ENCODE data around the gene RBPJ. TPM values are rescaled to one million over a fixed set of nuclear protein-coding genes. Genes with fewer than 3 reads are reported as not detected.
"Not testable (repeated sequence)": the region's sequence is repeated elsewhere in the genome, so short reads cannot be mapped to it uniquely, and the experiment has no call there.

Gene RBPJ
- total RNA-seq, 4 donors from 2014 or later = 42.9 to 238 (median 75.2) TPM

GRCh38 chr4:26356081-26356501 lies 35.3 kb downstream of the RBPJ start:
- H3K4me1 ChIP-seq = no peaks in the 10 kb centered on the region
- intact Hi-C loops (cut with DNase I; ENCODE audit: low total_unique reads) = no loop called here
- TF ChIP-seq CTCF (IDR thresholded peaks at IDR 0.05) (no peak), POLR2A (IDR thresholded peaks at IDR 0.05) (no peak)
- H3K9me3 ChIP-seq = no peaks in the 10 kb centered on the region
- H3K27ac ChIP-seq = no peak overlapping the region
- no peaks in the 10 kb centered on the region for H3K36me3 ChIP-seq
- no peak for DNase-seq
- H3K4me3 ChIP-seq = no peak overlapping the region
- H3K27me3 ChIP-seq = no peaks in the 10 kb centered on the region

DNA sequence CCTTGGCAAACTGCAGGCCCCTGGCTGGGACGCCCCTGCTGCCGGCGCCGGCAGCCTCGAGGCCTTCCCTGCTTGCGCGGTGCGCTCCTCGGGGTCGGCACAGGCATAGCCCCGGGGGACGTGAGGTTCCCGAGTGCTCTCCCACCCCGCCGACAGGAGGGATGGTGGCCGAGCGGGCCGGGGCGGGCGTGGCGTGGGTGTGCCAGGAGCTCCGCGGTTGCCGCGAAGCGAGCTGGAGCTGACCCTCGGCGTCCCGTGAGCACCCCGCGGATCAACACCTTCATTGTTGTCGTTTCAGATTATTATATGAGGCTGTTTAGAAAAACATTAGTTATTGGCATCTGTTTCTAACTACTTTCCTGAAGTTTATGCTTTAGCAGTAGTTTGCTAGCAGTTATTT lies 38.7 kb downstream of the RBPJ start:
- DNase-seq; H3K4me3 ChIP-seq; H3K36me3 ChIP-seq; intact Hi-C loops (cut with DNase I; ENCODE audit: low total_unique reads); H3K27ac ChIP-seq; H3K9me3 ChIP-seq; H3K27me3 ChIP-seq; H3K4me1 ChIP-seq: not testable (repeated sequence)

GRCh38 chr4:26360273-26360672 lies 39.5 kb downstream of the RBPJ start:
- Histone ChIP-seq H3K4me3 (no peak overlapping the region), H3K27me3 (no peaks in the 10 kb centered on the region), H3K27ac (no peak overlapping the region), H3K4me1 (peaks cover 0 to 4% of the 10 kb centered on the region in 2 donors), H3K36me3 (no peaks in the 10 kb centered on the region), H3K9me3 (no peaks in the 10 kb centered on the region)
- DNase-seq = no peak
- intact Hi-C loops (cut with DNase I; ENCODE audit: low total_unique reads) = no loop called here
- no peak for TF ChIP-seq POLR2A (IDR thresholded peaks at IDR 0.05)
- TF ChIP-seq CTCF (IDR thresholded peaks at IDR 0.05) = no peak

DNA sequence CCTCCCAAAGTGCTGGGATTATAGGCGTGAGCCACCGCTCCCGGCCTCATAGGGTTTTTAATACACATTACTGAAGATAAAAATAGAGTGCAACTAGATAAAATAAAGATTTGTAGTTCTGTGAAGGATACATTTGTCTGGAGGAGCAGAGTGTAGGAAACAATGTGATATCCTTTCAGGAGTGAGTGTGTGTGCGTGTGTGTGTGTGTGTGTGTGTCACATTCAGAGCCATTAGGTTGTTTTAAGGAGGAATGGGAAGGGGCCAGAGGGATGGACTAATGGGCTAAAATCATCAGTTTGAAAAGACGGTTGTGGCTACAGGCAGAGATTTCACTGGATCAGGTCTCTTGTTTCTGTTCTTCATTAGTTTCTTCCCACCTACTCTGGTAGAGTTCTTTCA lies 40.0 kb downstream of the RBPJ start:
- H3K4me1 ChIP-seq = peaks cover 0 to 4% of the 10 kb centered on the region in 2 donors
- H3K27ac ChIP-seq = peak overlapping the region in 1 of 2 donors; percentile 39
- H3K9me3 ChIP-seq = no peaks in the 10 kb centered on the region
- no peak for TF ChIP-seq POLR2A (IDR thresholded peaks at IDR 0.05)
- no peak for TF ChIP-seq CTCF (IDR thresholded peaks at IDR 0.05)
- intact Hi-C loops (cut with DNase I; ENCODE audit: low total_unique reads) = no loop called here
- no peaks in the 10 kb centered on the region for H3K36me3 ChIP-seq
- no peaks in the 10 kb centered on the region for H3K27me3 ChIP-seq
- H3K4me3 ChIP-seq = no peak overlapping the region
- DNase-seq = no peak

- Histone ChIP-seq H3K9me3 (no peaks in the 10 kb centered on the region), H3K27me3 (no peaks in the 10 kb centered on the region), H3K4me1 (peaks cover 0 to 4% of the 10 kb centered on the region in 2 donors), H3K4me3 (no peak overlapping the region), H3K36me3 (no peaks in the 10 kb centered on the region), H3K27ac (peak overlapping the region in 1 of 2 donors; percentile 39)
- no peak for DNase-seq
- TF ChIP-seq CTCF (IDR thresholded peaks at IDR 0.05) (no peak), POLR2A (IDR thresholded peaks at IDR 0.05) (no peak)
- intact Hi-C loops (cut with DNase I; ENCODE audit: low total_unique reads) = no loop called here
Measured at GRCh38 chr4:26361297-26361696, 40.5 kb downstream of the RBPJ start.
